CD14-positive monocyte (primary cell): ENCODE measurements around the gene CRY2. TPM values are rescaled to one million over a fixed set of nuclear protein-coding genes. Genes with fewer than 3 reads are reported as not detected.

Experiments
- DNase-seq, 3 donors: peaks; one replicate each; pipeline ENCODE4 v3.0.0-alpha.2; 2011 to 2022
- H2AFZ ChIP-seq: 2 replicates; pipeline ENCODE4 v1.6.0; 2012; ENCODE audit warnings: mild to moderate bottlenecking, low read depth, low read length, inconsistent platforms; ENCODE audit not compliant: insufficient read depth, poor library complexity, severe bottlenecking
- H3K27ac ChIP-seq, 2 donors: 1 replicate in 1 of 2; 2 replicates in 1 of 2; pipeline ENCODE4 v1.5.1; 2012 to 2013; ENCODE audit warnings: low read length in 2 of 2, control low read depth in 1 of 2, inconsistent platforms in 1 of 2, low read depth in 1 of 2, mild to moderate bottlenecking in 1 of 2
- H3K27me3 ChIP-seq, 2 donors: one replicate each; pipeline versions ENCODE4 v1.6.0 to v1.6.1; 2011 to 2013; ENCODE audit warnings: low read length in 2 of 2; ENCODE audit not compliant: control insufficient read depth in 2 of 2, insufficient read depth in 2 of 2
- H3K36me3 ChIP-seq, 2 donors: replicated peaks in 1 of 2; 1 replicate in 1 of 2; 2 replicates in 1 of 2; pipeline versions ENCODE4 v1.5.1 to v1.6.1; 2012 to 2013; ENCODE audit warnings: low read length in 2 of 2, control low read depth in 1 of 2, inconsistent platforms in 1 of 2, mild to moderate bottlenecking in 1 of 2; ENCODE audit not compliant: insufficient read depth in 2 of 2, control insufficient read depth in 1 of 2
- H3K4me1 ChIP-seq, 2 donors: 1 replicate in 1 of 2; 2 replicates in 1 of 2; pipeline versions ENCODE4 v1.5.1 to v1.6.1; 2012 to 2013; ENCODE audit warnings: low read length in 2 of 2, control low read depth in 1 of 2, inconsistent platforms in 1 of 2, mild to moderate bottlenecking in 1 of 2, moderate library complexity in 1 of 2; ENCODE audit not compliant: insufficient read depth in 2 of 2, control insufficient read depth in 1 of 2
- H3K4me2 ChIP-seq: replicated peaks from 2 replicates; pipeline ENCODE3; 2012; ENCODE audit warnings: low read length, moderate library complexity, mild to moderate bottlenecking; ENCODE audit not compliant: poor library complexity, severe bottlenecking; ENCODE audit errors: extremely low read depth
- H3K4me3 ChIP-seq, 3 experiments: fragments of 200-600 bp in 1 of 3; sonication (generic) in 1 of 3; replicated peaks in 1 of 3; 1 replicate in 2 of 3; 2 replicates in 1 of 3; pipeline ENCODE4 v1.5.1; 2011 to 2013; ENCODE audit warnings: low read length in 3 of 3, mild to moderate bottlenecking in 3 of 3, control low read depth in 2 of 3, low read depth in 2 of 3, inconsistent platforms in 1 of 3, moderate library complexity in 1 of 3
- H3K79me2 ChIP-seq: 2 replicates; pipeline ENCODE4 v1.6.0; 2012; ENCODE audit warnings: mild to moderate bottlenecking, control low read depth, inconsistent platforms, low read length, moderate library complexity; ENCODE audit not compliant: insufficient read depth
- H3K9ac ChIP-seq: 2 replicates; pipeline ENCODE4 v1.6.0; 2017; ENCODE audit warnings: low read length, mild to moderate bottlenecking; ENCODE audit not compliant: insufficient read depth, poor library complexity, severe bottlenecking
- H3K9me3 ChIP-seq, 2 donors: replicated peaks in 1 of 2; 1 replicate in 1 of 2; 2 replicates in 1 of 2; pipeline versions ENCODE4 v1.5.1 to v1.6.1; 2012 to 2013; ENCODE audit warnings: low read length in 2 of 2, control low read depth in 1 of 2; ENCODE audit not compliant: control insufficient read depth in 1 of 2, insufficient read depth in 1 of 2
- H4K20me1 ChIP-seq: 2 replicates; pipeline ENCODE4 v1.6.0; 2012; ENCODE audit warnings: mild to moderate bottlenecking, low read length, control low read depth, moderate library complexity; ENCODE audit not compliant: insufficient read depth
- H3K27ac Mint-ChIP-seq, 7 donors: one replicate each; pipeline ENCODE4 v1.8.0; 2020; ENCODE audit warnings: mild to moderate bottlenecking in 7 of 7, mixed read lengths in 7 of 7, moderate library complexity in 6 of 7, inconsistent platforms in 2 of 7
- H3K27me3 Mint-ChIP-seq, 3 donors: one replicate each; pipeline ENCODE4 v1.8.0; 2021 to 2022; ENCODE audit warnings: low read depth in 3 of 3, mild to moderate bottlenecking in 3 of 3, mixed read lengths in 3 of 3, moderate library complexity in 3 of 3, inconsistent platforms in 1 of 3
- H3K36me3 Mint-ChIP-seq, 2 donors: one replicate each; pipeline ENCODE4 v1.8.0; 2020; ENCODE audit warnings: mixed read lengths in 2 of 2, inconsistent platforms in 1 of 2, mild to moderate bottlenecking in 1 of 2
- H3K4me1 Mint-ChIP-seq: one replicate; pipeline ENCODE4 v1.8.0; 2020; ENCODE audit warnings: mild to moderate bottlenecking, mixed read lengths
- H3K4me3 Mint-ChIP-seq, 2 donors: one replicate each; pipeline ENCODE4 v1.8.0; 2020; ENCODE audit warnings: mild to moderate bottlenecking in 2 of 2, mixed read lengths in 2 of 2, moderate library complexity in 1 of 2
- H3K9me3 Mint-ChIP-seq, 7 donors: one replicate each; pipeline ENCODE4 v1.8.0; 2020 to 2022; ENCODE audit warnings: mixed read lengths in 7 of 7, mild to moderate bottlenecking in 6 of 7, moderate library complexity in 6 of 7, inconsistent platforms in 2 of 7
- CTCF ChIP-seq: fragments of 200-600 bp; IDR thresholded peaks from one replicate; pipeline ENCODE4 v1.8.0; 2022; ENCODE audit warnings: antibody characterized with exemption, mild to moderate bottlenecking
- WGBS: methylation state at CpG from one replicate; pipeline ENCODE4 v1.1.5; 2013; ENCODE audit warnings: missing lambda C conversion rate; ENCODE audit not compliant: insufficient coverage; 5-methylcytosine and 5-hydroxymethylcytosine counted together
- intact Hi-C, 2 donors: fragments of 100-400 bp; cut with micrococcal nuclease; formaldehyde crosslinking; loops; one replicate each; pipeline versions ENCODE4 v1.15.0 to v1.15.1; 2023
- polyA plus RNA-seq, 3 donors: library from polyadenylated mRNA; depleted of rRNA in 1 of 3; unstranded in 2 of 3; stranded (reverse) in 1 of 3; fragments of 300-500 nt in 2 of 3; fragments of >200 nt in 1 of 3; fragmentation: Illumina TruSeq in 2 of 3; gene quantifications; 1 replicate in 2 of 3; 2 replicates in 1 of 3; pipeline ENCODE4 v1.2.3, GENCODE V29; 2012 to 2021

CRY2 gene
- polyA plus RNA-seq, 3 donors, result 5.1 to 12.5 (median 7.2) TPM

DNA sequence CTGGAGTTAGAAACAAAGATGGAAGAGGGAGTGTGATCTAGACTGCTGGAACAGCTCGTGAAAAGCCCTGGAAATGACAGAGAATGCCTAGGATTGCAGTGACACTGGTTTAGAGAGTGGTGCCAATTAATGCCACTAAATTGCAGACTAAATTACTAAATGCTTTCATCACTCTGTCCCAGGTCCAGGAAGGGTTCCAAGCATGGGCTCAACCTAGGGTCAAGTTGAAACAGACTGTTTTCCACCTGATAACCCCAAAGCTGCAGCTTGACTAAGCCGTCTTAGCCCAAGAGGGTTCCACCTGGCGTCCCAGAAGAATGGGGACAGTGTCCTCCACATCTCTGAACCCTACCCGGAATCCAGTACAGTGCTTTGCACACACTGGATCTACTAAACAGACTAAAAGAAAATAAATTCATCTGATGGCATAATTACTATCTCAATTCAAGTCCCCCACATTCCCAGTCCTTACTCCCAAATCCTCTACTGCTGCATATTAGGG, 1.1 kb upstream of the CRY2 start:
- no peaks in the 10 kb centered on the region for H3K9me3 Mint-ChIP-seq
- H3K79me2 ChIP-seq, result peaks cover 38% of the 10 kb centered on the region
- peak overlapping the region; percentile 90 to 96 (median 93) for H3K27ac Mint-ChIP-seq
- peak overlapping the region; percentile 97 for H3K9ac ChIP-seq
- DNase-seq, result no peak
- H3K36me3 ChIP-seq, result peaks cover 0 to 2% of the 10 kb centered on the region in 2 donors
- H3K4me2 ChIP-seq, result peak overlapping the region; percentile 45
- peaks cover 0 to 3% of the 10 kb centered on the region in 2 donors for H3K27me3 ChIP-seq
- H3K36me3 Mint-ChIP-seq, result peaks cover 6 to 17% of the 10 kb centered on the region in 2 donors
- peak overlapping the region in 1 of 3 experiments; percentile 40 for H3K4me3 ChIP-seq
- peaks cover 23% of the 10 kb centered on the region for H4K20me1 ChIP-seq
- peak overlapping the region; percentile 94 to 97 for H3K27ac ChIP-seq
- peaks cover 38 to 39% of the 10 kb centered on the region in 2 donors for H3K4me1 ChIP-seq
- H3K9me3 ChIP-seq, result no peaks in the 10 kb centered on the region
- no peak overlapping the region for H2AFZ ChIP-seq
- H3K4me1 Mint-ChIP-seq, result peaks cover 48% of the 10 kb centered on the region
- H3K4me3 Mint-ChIP-seq, result peak overlapping the region; percentile 67 to 86
- 75% methylated on average over 2 of the region's 4 CpGs for WGBS
- intact Hi-C loops, result loop anchor here (5.0 kb wide), 3 partner anchors 39 to 276 kb away; partner anchors contain the start of genes PEX16 (in 2 of the 2), PHF21A (in 1 of the 2) and SLC35C1 (in 1 of the 2)
- no peak for TF ChIP-seq CTCF
- peaks cover 6 to 19% (median 9%) of the 10 kb centered on the region in 3 donors for H3K27me3 Mint-ChIP-seq

- Histone ChIP-seq H2AFZ (peak overlapping the region; percentile 70), H3K4me1 (peaks cover 43 to 46% of the 10 kb centered on the region in 2 donors), H3K27me3 (no peaks in the 10 kb centered on the region), H3K4me3 (peak overlapping the region; percentile 87 to 98 (median 93)), H3K79me2 (peaks cover 49% of the 10 kb centered on the region), H3K9me3 (no peaks in the 10 kb centered on the region), H3K36me3 (peaks cover 0 to 2% of the 10 kb centered on the region in 2 donors), H3K4me2 (peak overlapping the region; percentile 87), H3K9ac (peak overlapping the region; percentile 97), H3K27ac (peak overlapping the region; percentile 94 to 97), H4K20me1 (peaks cover 37% of the 10 kb centered on the region)
- TF ChIP-seq CTCF, result no peak
- Mint-ChIP-seq H3K27ac (peak overlapping the region; percentile 85 to 95 (median 90)), H3K36me3 (peaks cover 8 to 17% of the 10 kb centered on the region in 2 donors), H3K27me3 (peaks cover 5 to 14% (median 9%) of the 10 kb centered on the region in 3 donors), H3K4me3 (peak overlapping the region; percentile 85 to 86), H3K4me1 (peaks cover 56% of the 10 kb centered on the region), H3K9me3 (no peaks in the 10 kb centered on the region)
- WGBS, result 4% methylated on average over 5 of the region's 16 CpGs
- intact Hi-C loops, result loop anchor here (5.0 kb wide), 3 partner anchors 41 to 274 kb away; partner anchors contain the start of genes PEX16 (in 2 of the 2), PHF21A (in 1 of the 2) and SLC35C1 (in 1 of the 2)
- DNase-seq, result peak; percentile 6 to 42 (median 41)
Observed at GRCh38 chr11:45847911-45848316, 639 bp downstream of the CRY2 start.
